Esophagus muscularis mucosa (tissue), 4 donors: ENCODE data around the gene HDGFL2. TPM values are rescaled to one million over a fixed set of nuclear protein-coding genes. Genes with fewer than 3 reads are reported as not detected.

Experiments used
- DNase-seq: peaks from one replicate; pipeline ENCODE4 v3.0.0-alpha.2; 2017; ENCODE audit errors: extremely low spot score
- H3K27ac ChIP-seq, 4 donors: fragments of 200-600 bp; sonication (generic); replicated peaks in 1 of 4; 1 replicate in 3 of 4; 2 replicates in 1 of 4; pipeline ENCODE4 v1.5.1; 2016 to 2019; ENCODE audit warnings: mild to moderate bottlenecking in 1 of 4
- H3K27me3 ChIP-seq, 4 donors: fragments of 200-600 bp; sonication (generic); one replicate each; pipeline versions ENCODE4 v1.5.1 to v1.6.0; 2016 to 2019
- H3K36me3 ChIP-seq, 4 donors: fragments of 200-600 bp; sonication (generic); one replicate each; pipeline ENCODE4 v1.5.1; 2016 to 2019
- H3K4me1 ChIP-seq, 4 donors: fragments of 200-600 bp; sonication (generic); one replicate each; pipeline ENCODE4 v1.5.1; 2016 to 2019
- H3K4me3 ChIP-seq, 4 donors: fragments of 200-600 bp; sonication (generic); 1 replicate in 2 of 4; 2 replicates in 2 of 4; pipeline ENCODE4 v1.5.1; 2016 to 2019; ENCODE audit warnings: mild to moderate bottlenecking in 4 of 4, moderate library complexity in 1 of 4
- H3K9me3 ChIP-seq, 4 donors: fragments of 200-600 bp; sonication (generic); 1 replicate in 3 of 4; 2 replicates in 1 of 4; pipeline ENCODE4 v1.5.1; 2016 to 2019
- EP300 ChIP-seq: sonication (generic); formaldehyde crosslinking; IDR thresholded peaks from one replicate; pipeline ENCODE4 v1.6.1; 2017; ENCODE audit warnings: antibody characterized with exemption
- POLR2A ChIP-seq: fragments of 450-650 bp; IDR thresholded peaks from one replicate; pipeline ENCODE4 v1.6.1; 2017; ENCODE audit warnings: antibody characterized with exemption, moderate library complexity, mild to moderate bottlenecking, low read depth
- POLR2AphosphoS5 ChIP-seq, 2 donors: sonication (generic); formaldehyde crosslinking; IDR thresholded peaks; one replicate each; pipeline ENCODE4 v1.6.1; 2017; ENCODE audit warnings: antibody characterized with exemption in 2 of 2
- WGBS: methylation state at CpG from one replicate; pipeline ENCODE4 v1.1.5; 2018; 5-methylcytosine and 5-hydroxymethylcytosine counted together
- intact Hi-C: fragments of 100-400 bp; cut with DNase I; formaldehyde crosslinking; loops from one replicate; pipeline ENCODE4 v1.15.1; 2023
- total RNA-seq, 4 donors: library from RNA; depleted of rRNA; stranded (reverse); fragments of >200 nt; gene quantifications; one replicate each; pipeline versions ENCODE4 v1.1.0 to v1.2.1, GENCODE V29; 2016
- TF ChIP-seq, protein P1 (sequence below), 3 experiments: fragments of 200-600 bp in 2 of 3; fragments of 450-650 bp in 1 of 3; sonication (generic) in 2 of 3; IDR thresholded peaks; one replicate each; pipeline ENCODE4 v1.5.1; 2017 to 2019; ENCODE audit warnings: antibody characterized with exemption in 3 of 3, mild to moderate bottlenecking in 2 of 3, moderate library complexity in 1 of 3

The HDGFL2 gene
- total RNA-seq, 4 donors from 2014 or later = 30.5 to 72.3 (median 45.5) TPM

DNA sequence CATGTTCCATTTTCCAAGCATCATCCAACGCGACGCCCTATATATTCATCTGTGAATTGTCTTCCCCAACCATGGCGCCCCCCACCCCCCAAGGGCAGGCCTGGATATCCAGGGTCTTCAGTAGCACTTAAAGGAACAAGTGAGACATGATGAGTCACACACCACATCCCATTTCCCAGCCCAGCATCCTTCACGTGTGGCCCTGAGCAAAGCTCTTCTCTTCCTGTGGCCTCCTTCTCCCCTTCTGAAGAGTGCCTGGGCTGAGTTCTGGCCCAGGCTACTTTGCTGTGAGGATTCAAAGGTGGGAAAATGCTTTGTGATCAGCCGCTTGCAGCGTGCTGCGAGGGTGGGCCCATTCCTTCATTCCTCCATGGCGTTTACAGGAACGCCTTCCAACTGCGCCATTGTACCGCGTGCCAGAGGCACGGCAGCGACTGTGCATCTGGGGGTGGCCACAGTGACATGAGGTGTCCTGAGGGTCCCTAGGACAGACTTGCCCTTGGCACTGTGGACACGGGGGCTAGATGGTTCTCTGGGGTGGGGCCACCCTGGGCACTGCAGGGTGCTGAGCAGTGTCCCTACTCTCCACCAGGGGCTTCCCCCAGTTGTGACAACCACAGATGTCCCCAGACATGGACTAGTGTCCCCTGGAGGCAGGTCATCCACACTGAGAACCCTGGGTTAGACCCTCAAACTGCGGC, 34.5 kb downstream of the HDGFL2 start:
- Histone ChIP-seq H3K27me3 (no peaks in the 10 kb centered on the region), H3K36me3 (peaks cover 23 to 81% (median 72%) of the 10 kb centered on the region in 4 donors), H3K9me3 (no peaks in the 10 kb centered on the region), H3K4me1 (peaks cover 4 to 90% (median 44%) of the 10 kb centered on the region in 4 donors), H3K27ac (peak overlapping the region; percentile 35 to 51 (median 46)), H3K4me3 (no peak overlapping the region)
- TF ChIP-seq, protein P1, sequence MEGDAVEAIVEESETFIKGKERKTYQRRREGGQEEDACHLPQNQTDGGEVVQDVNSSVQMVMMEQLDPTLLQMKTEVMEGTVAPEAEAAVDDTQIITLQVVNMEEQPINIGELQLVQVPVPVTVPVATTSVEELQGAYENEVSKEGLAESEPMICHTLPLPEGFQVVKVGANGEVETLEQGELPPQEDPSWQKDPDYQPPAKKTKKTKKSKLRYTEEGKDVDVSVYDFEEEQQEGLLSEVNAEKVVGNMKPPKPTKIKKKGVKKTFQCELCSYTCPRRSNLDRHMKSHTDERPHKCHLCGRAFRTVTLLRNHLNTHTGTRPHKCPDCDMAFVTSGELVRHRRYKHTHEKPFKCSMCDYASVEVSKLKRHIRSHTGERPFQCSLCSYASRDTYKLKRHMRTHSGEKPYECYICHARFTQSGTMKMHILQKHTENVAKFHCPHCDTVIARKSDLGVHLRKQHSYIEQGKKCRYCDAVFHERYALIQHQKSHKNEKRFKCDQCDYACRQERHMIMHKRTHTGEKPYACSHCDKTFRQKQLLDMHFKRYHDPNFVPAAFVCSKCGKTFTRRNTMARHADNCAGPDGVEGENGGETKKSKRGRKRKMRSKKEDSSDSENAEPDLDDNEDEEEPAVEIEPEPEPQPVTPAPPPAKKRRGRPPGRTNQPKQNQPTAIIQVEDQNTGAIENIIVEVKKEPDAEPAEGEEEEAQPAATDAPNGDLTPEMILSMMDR (IDR thresholded peaks at IDR 0.05) = no peak
- intact Hi-C loops = no loop called here
- 86% methylated on average over 9 of the region's 17 CpGs for WGBS
- DNase-seq = no peak

DNA sequence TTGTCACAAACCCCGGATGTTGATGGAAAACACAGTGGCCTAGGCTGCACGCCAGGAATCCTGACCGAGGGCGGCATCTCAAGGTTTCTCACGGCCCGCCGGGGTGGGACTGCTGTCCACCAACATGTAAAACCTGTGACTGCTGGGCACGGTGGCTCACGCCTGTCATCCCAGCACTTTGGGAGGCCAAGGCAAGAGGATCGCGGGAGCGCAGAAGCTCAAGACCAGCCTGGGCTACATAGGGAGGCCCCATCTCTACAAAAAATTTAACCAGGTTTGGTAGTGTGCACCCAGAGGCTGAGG, 35.0 kb downstream of the HDGFL2 start:
- Histone ChIP-seq H3K9me3 (no peaks in the 10 kb centered on the region), H3K4me3 (no peak overlapping the region), H3K27ac (peak overlapping the region; percentile 35 to 51 (median 46)), H3K4me1 (peaks cover 4 to 85% (median 42%) of the 10 kb centered on the region in 4 donors), H3K27me3 (no peaks in the 10 kb centered on the region), H3K36me3 (peaks cover 19 to 80% (median 69%) of the 10 kb centered on the region in 4 donors)
- intact Hi-C loops = no loop called here
- DNase-seq = no peak
- TF ChIP-seq POLR2A (no peak), POLR2AphosphoS5 (IDR thresholded peaks at IDR 0.05) (no peak), EP300 (no peak)
- TF ChIP-seq, protein P1 (IDR thresholded peaks at IDR 0.05) = no peak
- WGBS = 84% methylated on average over 8 of the region's 12 CpGs

DNA sequence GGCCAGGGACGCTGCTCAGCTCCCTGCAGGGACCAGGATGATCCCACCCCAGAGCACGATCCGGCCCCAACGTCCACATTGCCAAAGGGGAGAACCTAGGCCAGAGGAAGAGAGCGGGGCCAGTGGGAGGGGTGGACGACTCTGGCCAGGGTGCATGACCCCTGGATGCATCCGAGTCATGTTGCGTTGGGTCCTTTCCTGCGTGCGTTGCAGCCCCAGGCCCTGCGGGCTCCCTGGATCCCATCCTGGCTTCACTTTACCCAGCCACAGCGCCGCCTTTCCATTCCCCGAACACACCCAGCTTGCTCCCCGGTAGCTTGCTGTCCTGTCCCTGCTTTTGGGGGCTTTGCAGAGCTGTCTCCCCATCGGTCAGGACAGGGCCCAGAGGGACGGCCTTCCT, 35.7 kb downstream of the HDGFL2 start:
- intact Hi-C loops = no loop called here
- Histone ChIP-seq H3K9me3 (no peaks in the 10 kb centered on the region), H3K27me3 (no peaks in the 10 kb centered on the region), H3K27ac (peak overlapping the region in 2 of 4 donors; percentile 7 to 51), H3K4me1 (peaks cover 4 to 78% (median 35%) of the 10 kb centered on the region in 4 donors), H3K36me3 (peaks cover 25 to 78% (median 67%) of the 10 kb centered on the region in 4 donors), H3K4me3 (no peak overlapping the region)
- TF ChIP-seq POLR2A (no peak), POLR2AphosphoS5 (IDR thresholded peaks at IDR 0.05) (no peak), EP300 (no peak)
- TF ChIP-seq, protein P1 (IDR thresholded peaks at IDR 0.05) = no peak
- WGBS = 66% methylated on average over 9 of the region's 17 CpGs
- DNase-seq = no peak

DNA sequence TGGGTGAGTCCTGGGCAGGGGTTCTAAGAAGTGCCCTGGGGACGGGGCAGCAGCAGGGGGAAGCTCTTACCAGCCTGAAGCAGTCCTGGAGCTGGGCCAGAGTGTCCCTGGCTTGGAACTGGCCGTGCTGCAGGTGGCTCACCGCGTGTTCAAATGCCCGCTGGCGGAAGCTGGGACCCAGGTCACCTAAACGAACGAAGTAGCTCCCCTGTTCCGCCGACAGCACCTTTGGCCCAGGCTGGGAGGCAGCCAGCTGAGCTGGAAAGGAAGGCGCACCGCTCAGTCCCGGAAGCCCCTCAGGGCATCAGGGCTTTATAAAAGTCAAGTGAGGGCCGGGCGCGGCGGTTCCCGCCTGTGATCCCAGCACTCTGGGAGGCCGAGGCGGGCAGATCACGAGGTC, 36.6 kb downstream of the HDGFL2 start:
- no peak for DNase-seq
- H3K27me3 ChIP-seq = no peaks in the 10 kb centered on the region
- WGBS = 86% methylated on average over 20 of the region's 21 CpGs
- H3K27ac ChIP-seq = peak overlapping the region in 1 of 4 donors; percentile 51
- H3K4me3 ChIP-seq = no peak overlapping the region
- H3K36me3 ChIP-seq = peaks cover 24 to 76% (median 65%) of the 10 kb centered on the region in 4 donors
- TF ChIP-seq POLR2AphosphoS5 (IDR thresholded peaks at IDR 0.05) = no peak
- no peak for TF ChIP-seq EP300
- TF ChIP-seq POLR2A = no peak
- H3K4me1 ChIP-seq = peaks cover 4 to 76% (median 26%) of the 10 kb centered on the region in 4 donors
- intact Hi-C loops = no loop called here
- no peaks in the 10 kb centered on the region for H3K9me3 ChIP-seq

DNA sequence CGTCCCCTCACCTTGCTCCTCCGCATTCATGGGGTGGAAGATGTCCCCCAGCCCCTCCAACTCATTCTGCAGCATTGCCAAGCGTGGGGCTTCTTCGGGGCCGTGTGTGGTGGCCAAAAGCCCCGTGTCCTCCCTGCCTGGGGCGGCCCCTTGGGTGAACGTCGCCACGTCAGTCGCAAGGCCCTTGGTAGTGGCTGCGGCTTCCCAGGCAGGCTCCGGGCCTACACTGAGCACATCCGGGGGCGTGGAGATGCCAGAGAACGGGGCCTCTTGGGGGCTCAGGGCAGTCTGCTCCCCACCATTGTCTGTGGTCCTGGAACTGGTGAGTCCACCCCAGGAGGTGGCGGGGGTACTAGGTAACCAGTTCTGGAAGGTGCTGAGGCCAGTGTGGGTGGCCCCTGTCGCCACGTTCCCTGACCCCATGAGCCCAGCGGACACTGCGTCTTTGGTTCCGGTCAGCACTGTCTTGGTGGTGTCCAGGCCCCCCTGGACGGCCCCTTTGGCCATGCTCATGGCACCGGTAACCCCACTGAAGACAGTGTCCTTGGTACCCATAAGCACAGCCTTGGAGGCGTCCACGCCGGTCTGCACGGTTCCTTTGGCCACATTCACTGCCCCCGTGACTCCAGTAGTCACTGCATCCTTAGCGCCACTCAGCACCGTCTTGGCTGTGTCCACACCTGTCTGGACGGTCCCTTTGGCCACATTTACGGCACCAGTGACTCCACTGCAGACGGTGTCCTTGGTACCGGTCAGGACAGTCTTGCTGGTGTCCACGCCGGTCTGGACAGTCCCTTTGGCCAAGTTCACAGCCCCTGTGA, 38.5 kb downstream of the HDGFL2 start:
- TF ChIP-seq, protein P1 (IDR thresholded peaks at IDR 0.05) = no peak
- TF ChIP-seq POLR2A = no peak
- TF ChIP-seq POLR2AphosphoS5 (IDR thresholded peaks at IDR 0.05) = no peak
- no peak for TF ChIP-seq EP300
- H3K9me3 ChIP-seq = no peaks in the 10 kb centered on the region
- no peak for DNase-seq
- no peaks in the 10 kb centered on the region for H3K27me3 ChIP-seq
- intact Hi-C loops = no loop called here
- 81% methylated on average over 21 of the region's 37 CpGs for WGBS
- peaks cover 4 to 66% (median 25%) of the 10 kb centered on the region in 4 donors for H3K4me1 ChIP-seq
- no peak overlapping the region for H3K4me3 ChIP-seq
- H3K27ac ChIP-seq = no peak overlapping the region
- H3K36me3 ChIP-seq = peaks cover 12 to 65% (median 49%) of the 10 kb centered on the region in 4 donors
